IMR-90 (cell line): ENCODE measurements around the gene TTC29.

Source experiments
- BHLHE40 ChIP-seq: fragments of 150-350 bp; IDR thresholded peaks from 2 replicates; pipeline ENCODE4 v1.6.1; 2016; ENCODE audit warnings: mild to moderate bottlenecking, low read depth, low read length
- CHD1 ChIP-seq: IDR thresholded peaks from 2 replicates; pipeline ENCODE4 v1.6.1; 2012; ENCODE audit warnings: low read depth, low read length, improper control_type of control experiment
- CTCF ChIP-seq: conservative IDR thresholded peaks from 2 replicates; pipeline ENCODE4 v1.5.1; 2012; ENCODE audit warnings: mild to moderate bottlenecking, low read depth, low read length, improper control_type of control experiment
- MAZ ChIP-seq: IDR thresholded peaks from 2 replicates; pipeline ENCODE4 v1.6.1; 2012; ENCODE audit warnings: low read depth, mild to moderate bottlenecking, low read length, improper control_type of control experiment, moderate library complexity, borderline replicate concordance
- RAD21 ChIP-seq: IDR thresholded peaks from 2 replicates; pipeline ENCODE4 v1.6.1; 2012; ENCODE audit warnings: low read length, improper control_type of control experiment
- RCOR1 ChIP-seq: IDR thresholded peaks from 2 replicates; pipeline ENCODE4 v1.6.1; 2012; ENCODE audit warnings: mild to moderate bottlenecking, low read length, improper control_type of control experiment; ENCODE audit not compliant: insufficient replicate concordance
- SMC3 ChIP-seq: fragments of 150-350 bp; IDR thresholded peaks from 2 replicates; pipeline ENCODE4 v1.6.1; 2016; ENCODE audit warnings: low read depth, mild to moderate bottlenecking, antibody characterized with exemption, low read length, moderate library complexity

GRCh38 chr4:146915132-146915531 is 30.5 kb downstream of the TTC29 start:
- TF ChIP-seq CTCF (no peak), RAD21 (no peak), CHD1 (no peak), SMC3 (no peak), MAZ (no peak), BHLHE40 (no peak), RCOR1 (no peak)
